Epithelial cell of proximal tubule (primary cell): ENCODE measurements around the gene CCDC81. TPM values are rescaled to one million over a fixed set of nuclear protein-coding genes. Genes with fewer than 3 reads are reported as not detected.
"Not testable (repeated sequence)": the region's sequence is repeated elsewhere in the genome, so short reads cannot be mapped to it uniquely, and the experiment has no call there.

Experiments used
- DNase-seq: peaks from one replicate; pipeline ENCODE4 v3.0.0-alpha.2; 2011; ENCODE audit warnings: low read depth
- H3K4me3 ChIP-seq: 2 replicates; pipeline ENCODE4 v1.5.1; 2011; ENCODE audit warnings: low read depth, mild to moderate bottlenecking, low read length
- total RNA-seq: library from RNA; depleted of rRNA; stranded (reverse); fragments of >200 nt; gene quantifications from 2 replicates; pipeline ENCODE4 v1.2.3, GENCODE V29; 2015
- TF ChIP-seq, protein P1 (sequence below): conservative IDR thresholded peaks from 2 replicates; pipeline ENCODE4 v1.5.1; 2012; ENCODE audit warnings: low read depth, mild to moderate bottlenecking, low read length

The CCDC81 gene
- total RNA-seq, 1 donor from 2014 or later: 0.81 TPM

DNA sequence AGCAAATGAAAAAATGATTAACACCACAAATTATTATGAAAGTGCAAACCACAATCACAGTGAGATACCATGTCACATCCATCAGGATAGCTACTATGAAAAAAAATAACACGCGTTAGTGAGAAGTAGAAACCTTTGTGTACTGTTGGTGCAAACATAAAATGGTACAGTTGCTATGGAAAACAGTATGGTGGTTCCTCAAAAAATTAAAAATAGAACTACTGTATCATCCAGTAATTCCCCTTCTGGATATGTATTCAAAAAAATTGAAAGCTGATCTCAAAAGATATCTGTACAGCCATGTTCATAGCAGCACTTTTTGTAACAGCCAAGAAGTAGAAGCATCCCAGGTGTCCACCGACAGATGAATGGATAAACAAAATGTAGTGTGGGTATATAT is 43.4 kb downstream of the CCDC81 start:
- no peak for DNase-seq
- TF ChIP-seq, protein P1, sequence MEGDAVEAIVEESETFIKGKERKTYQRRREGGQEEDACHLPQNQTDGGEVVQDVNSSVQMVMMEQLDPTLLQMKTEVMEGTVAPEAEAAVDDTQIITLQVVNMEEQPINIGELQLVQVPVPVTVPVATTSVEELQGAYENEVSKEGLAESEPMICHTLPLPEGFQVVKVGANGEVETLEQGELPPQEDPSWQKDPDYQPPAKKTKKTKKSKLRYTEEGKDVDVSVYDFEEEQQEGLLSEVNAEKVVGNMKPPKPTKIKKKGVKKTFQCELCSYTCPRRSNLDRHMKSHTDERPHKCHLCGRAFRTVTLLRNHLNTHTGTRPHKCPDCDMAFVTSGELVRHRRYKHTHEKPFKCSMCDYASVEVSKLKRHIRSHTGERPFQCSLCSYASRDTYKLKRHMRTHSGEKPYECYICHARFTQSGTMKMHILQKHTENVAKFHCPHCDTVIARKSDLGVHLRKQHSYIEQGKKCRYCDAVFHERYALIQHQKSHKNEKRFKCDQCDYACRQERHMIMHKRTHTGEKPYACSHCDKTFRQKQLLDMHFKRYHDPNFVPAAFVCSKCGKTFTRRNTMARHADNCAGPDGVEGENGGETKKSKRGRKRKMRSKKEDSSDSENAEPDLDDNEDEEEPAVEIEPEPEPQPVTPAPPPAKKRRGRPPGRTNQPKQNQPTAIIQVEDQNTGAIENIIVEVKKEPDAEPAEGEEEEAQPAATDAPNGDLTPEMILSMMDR: no peak
- H3K4me3 ChIP-seq: no peak overlapping the region

- DNase-seq: no peak
- H3K4me3 ChIP-seq: no peak overlapping the region
- TF ChIP-seq, protein P1: no peak
Measured at GRCh38 chr11:86418513-86418912, 43.8 kb downstream of the CCDC81 start.

- DNase-seq: no peak
- no peak overlapping the region for H3K4me3 ChIP-seq
Measured at GRCh38 chr11:86418917-86419316, 44.2 kb downstream of the CCDC81 start.

DNA sequence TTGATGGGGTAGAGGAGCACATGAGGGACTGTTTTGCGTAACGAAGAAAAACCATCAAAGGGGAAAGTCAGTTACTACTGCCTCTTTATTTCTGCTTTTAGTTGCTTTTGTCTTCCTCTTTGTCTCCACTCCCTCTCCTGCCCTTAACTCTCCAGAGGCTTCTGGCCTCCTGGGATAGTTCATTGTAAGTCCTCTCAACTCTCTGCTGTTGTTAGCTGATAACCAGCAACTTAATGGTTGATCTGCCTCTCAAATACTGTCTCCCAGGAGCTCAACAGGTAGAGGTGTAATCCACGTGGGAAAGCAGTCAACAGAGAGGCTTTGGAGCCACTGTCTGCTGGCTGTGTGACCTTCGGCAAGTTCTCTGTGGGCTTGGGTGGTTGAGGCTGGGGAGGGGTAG is 47.3 kb downstream of the CCDC81 start:
- TF ChIP-seq, protein P1: no peak
- DNase-seq: no peak
- H3K4me3 ChIP-seq: no peak overlapping the region

More at GRCh38 chr11:86418917-86419316, 44.2 kb downstream of the CCDC81 start:
- TF ChIP-seq, protein P1: peak; percentile 37

- no peak for DNase-seq
- no peak overlapping the region for H3K4me3 ChIP-seq
- TF ChIP-seq, protein P1: no peak
Measured at GRCh38 chr11:86422371-86422770, 47.7 kb downstream of the CCDC81 start.

GRCh38 chr11:86423488-86423887 is 48.8 kb downstream of the CCDC81 start:
- DNase-seq, H3K4me3 ChIP-seq: not testable (repeated sequence)

GRCh38 chr11:86427441-86427840 is 52.8 kb downstream of the CCDC81 start:
- TF ChIP-seq, protein P1: no peak
- no peak for DNase-seq
- H3K4me3 ChIP-seq: no peak overlapping the region
